HEK293 (cell line): ENCODE measurements around the gene XG.
"Not testable (repeated sequence)": the region's sequence is repeated elsewhere in the genome, so short reads cannot be mapped to it uniquely, and the experiment has no call there.

Source experiments
- CTCF ChIA-PET: fragments of 350-600 bp; formaldehyde crosslinking; extraction: SDS; loops from one replicate; lab custom pipeline; 2021; ENCODE audit warnings: antibody characterized with exemption; lab: Yijun Ruan, JAX
- POLR2A ChIA-PET: fragments of 300-600 bp; formaldehyde crosslinking; extraction: SDS; loops from one replicate; lab custom pipeline; 2020; ENCODE audit warnings: antibody characterized with exemption, inconsistent platforms; lab: Yijun Ruan, JAX
- H3K27ac ChIP-seq: fragments of 200-500 bp; sonication (Bioruptor generic); 2 replicates; pipeline ENCODE4 v1.5.1; 2014; ENCODE audit warnings: low read depth, low read length, control low read depth, inconsistent platforms; ENCODE audit errors: extremely low read depth
- H3K36me3 ChIP-seq, 2 experiments: fragments of 200-500 bp in 1 of 2; sonication (Bioruptor generic) in 1 of 2; 1 replicate in 1 of 2; 2 replicates in 1 of 2; pipeline ENCODE4 v1.5.1; 2014 to 2017; ENCODE audit warnings: inconsistent platforms in 2 of 2, low read length in 2 of 2; ENCODE audit not compliant: control insufficient read depth in 2 of 2, insufficient read depth in 1 of 2
- H3K4me1 ChIP-seq: fragments of 200-500 bp; sonication (Bioruptor generic); 2 replicates; pipeline ENCODE4 v1.5.1; 2014; ENCODE audit warnings: mild to moderate bottlenecking, low read length, inconsistent platforms; ENCODE audit not compliant: control insufficient read depth, insufficient read depth
- H3K4me3 ChIP-seq: 2 replicates; pipeline ENCODE4 v1.5.1; 2011; ENCODE audit warnings: low read depth, mild to moderate bottlenecking, control low read depth, low read length, moderate library complexity
- H3K9me3 ChIP-seq: fragments of 200-500 bp; sonication (Bioruptor generic); 2 replicates; pipeline ENCODE4 v1.5.1; 2014; ENCODE audit warnings: low read depth, low read length, inconsistent platforms; ENCODE audit not compliant: control insufficient read depth, insufficient read depth
- EGR2 ChIP-seq: fragments of 450-650 bp; formaldehyde crosslinking; IDR thresholded peaks from 2 replicates; pipeline ENCODE4 v1.5.1; 2016; ENCODE audit warnings: low read depth, missing biosample characterization, missing genetic modification characterization
- ELK4 ChIP-seq: IDR thresholded peaks from 2 replicates; pipeline ENCODE4 v1.6.1; 2011; ENCODE audit warnings: mild to moderate bottlenecking, low read depth, low read length, borderline replicate concordance
- GFI1B ChIP-seq: fragments of 450-650 bp; formaldehyde crosslinking; IDR thresholded peaks from 2 replicates; pipeline ENCODE4 v1.5.1; 2016; ENCODE audit warnings: missing biosample characterization, missing genetic modification characterization
- PRDM10 ChIP-seq: fragments of 450-650 bp; formaldehyde crosslinking; IDR thresholded peaks from 2 replicates; pipeline ENCODE4 v1.5.1; 2016; ENCODE audit warnings: missing biosample characterization, missing genetic modification characterization
- SP7 ChIP-seq: fragments of 450-650 bp; formaldehyde crosslinking; IDR thresholded peaks from 2 replicates; pipeline ENCODE4 v1.5.1; 2016; ENCODE audit warnings: missing biosample characterization, missing genetic modification characterization
- ZBTB17 ChIP-seq: fragments of 450-650 bp; formaldehyde crosslinking; IDR thresholded peaks from 2 replicates; pipeline ENCODE4 v1.5.1; 2016; ENCODE audit warnings: missing biosample characterization, missing genetic modification characterization
- ZBTB6 ChIP-seq: fragments of 450-650 bp; formaldehyde crosslinking; IDR thresholded peaks from 2 replicates; pipeline ENCODE4 v1.5.1; 2017; ENCODE audit warnings: missing biosample characterization, missing genetic modification characterization
- ZNF10 ChIP-seq: fragments of 450-650 bp; formaldehyde crosslinking; IDR thresholded peaks from 2 replicates; pipeline ENCODE4 v1.5.1; 2017; ENCODE audit warnings: missing biosample characterization, missing genetic modification characterization
- ZNF140 ChIP-seq: fragments of 450-650 bp; formaldehyde crosslinking; IDR thresholded peaks from 2 replicates; pipeline ENCODE4 v1.5.1; 2016; ENCODE audit warnings: missing biosample characterization, missing genetic modification characterization
- ZNF16 ChIP-seq: fragments of 450-650 bp; formaldehyde crosslinking; IDR thresholded peaks from 2 replicates; pipeline ENCODE4 v1.5.1; 2016; ENCODE audit warnings: low read depth, missing biosample characterization, missing genetic modification characterization
- ZNF354C ChIP-seq: fragments of 450-650 bp; formaldehyde crosslinking; IDR thresholded peaks from 2 replicates; pipeline ENCODE4 v1.5.1; 2016; ENCODE audit warnings: missing biosample characterization, missing genetic modification characterization, low read depth, borderline replicate concordance
- ZNF37A ChIP-seq: fragments of 450-650 bp; IDR thresholded peaks from 2 replicates; pipeline ENCODE4 v1.5.1; 2018; ENCODE audit warnings: missing biosample characterization, missing genetic modification characterization
- ZNF501 ChIP-seq: fragments of 450-650 bp; formaldehyde crosslinking; IDR thresholded peaks from 2 replicates; pipeline ENCODE4 v1.5.1; 2016; ENCODE audit warnings: missing biosample characterization, missing genetic modification characterization
- ZNF510 ChIP-seq: fragments of 450-650 bp; formaldehyde crosslinking; IDR thresholded peaks from 2 replicates; pipeline ENCODE4 v1.5.1; 2018; ENCODE audit warnings: mild to moderate bottlenecking, missing genetic modification characterization, missing biosample characterization; ENCODE audit not compliant: insufficient replicate concordance
- ZNF514 ChIP-seq: fragments of 450-650 bp; formaldehyde crosslinking; IDR thresholded peaks from 2 replicates; pipeline ENCODE4 v1.5.1; 2016; ENCODE audit warnings: missing biosample characterization, missing genetic modification characterization
- ZNF76 ChIP-seq: fragments of 450-650 bp; formaldehyde crosslinking; IDR thresholded peaks from 2 replicates; pipeline ENCODE4; 2016; ENCODE audit warnings: low read depth, missing biosample characterization, missing genetic modification characterization, borderline replicate concordance
- ZNF791 ChIP-seq: fragments of 450-650 bp; formaldehyde crosslinking; IDR thresholded peaks from 2 replicates; pipeline ENCODE4 v1.5.1; 2016; ENCODE audit warnings: missing biosample characterization, missing genetic modification characterization

XG gene

GRCh38 chrX:2793752-2794151 is 41.9 kb downstream of the XG start (continued):
- no peak for TF ChIP-seq ZNF510
- TF ChIP-seq ZNF37A (tag by site-specific recombination) = no peak
- TF ChIP-seq GFI1B = no peak
- TF ChIP-seq ZNF76 = no peak
- no peak for TF ChIP-seq ZNF10 (tag by site-specific recombination)
- no peak for TF ChIP-seq SP7 (tag by site-specific recombination)
- TF ChIP-seq ELK4 = no peak
- TF ChIP-seq ZNF514 (tag by site-specific recombination) = no peak
- no peak for TF ChIP-seq ZNF791 (tag by site-specific recombination)

GRCh38 chrX:2794336-2794735 is 42.5 kb downstream of the XG start:
- Histone ChIP-seq H3K27ac (no peak overlapping the region), H3K4me3 (no peak overlapping the region), H3K9me3 (no peaks in the 10 kb centered on the region), H3K36me3 (no peaks in the 10 kb centered on the region), H3K4me1 (no peaks in the 10 kb centered on the region)
- ChIA-PET CTCF (no interaction called here), POLR2A (no interaction called here)
- TF ChIP-seq ZNF354C (tag by site-specific recombination) = no peak
- peak; percentile 40; the same call in 1 of the 2 replicates for TF ChIP-seq EGR2 (tag by site-specific recombination)

- H3K27ac ChIP-seq, H3K4me3 ChIP-seq, H3K9me3 ChIP-seq, H3K36me3 ChIP-seq, H3K4me1 ChIP-seq, CTCF ChIA-PET, POLR2A ChIA-PET: not testable (repeated sequence)
Measured at GRCh38 chrX:2796808-2797207, 45.0 kb downstream of the XG start.

- no peak overlapping the region for H3K27ac ChIP-seq
- no peaks in the 10 kb centered on the region for H3K9me3 ChIP-seq
- no peaks in the 10 kb centered on the region for H3K4me1 ChIP-seq
- CTCF ChIA-PET = no interaction called here
- no peak overlapping the region for H3K4me3 ChIP-seq
- POLR2A ChIA-PET = no interaction called here
- no peaks in the 10 kb centered on the region for H3K36me3 ChIP-seq
- TF ChIP-seq PRDM10 (tag by site-specific recombination) = no peak
- TF ChIP-seq ZBTB17 (tag by site-specific recombination) = no peak
- no peak for TF ChIP-seq ZNF501 (tag by site-specific recombination)
- TF ChIP-seq ZNF16 (tag by site-specific recombination) = no peak
- no peak for TF ChIP-seq ZNF140 (tag by site-specific recombination)
- no peak for TF ChIP-seq ZBTB6 (tag by site-specific recombination)
- TF ChIP-seq ZNF514 (tag by site-specific recombination) = no peak
Measured at GRCh38 chrX:2799369-2799768, 47.5 kb downstream of the XG start.

- H3K36me3 ChIP-seq, H3K4me3 ChIP-seq, H3K27ac ChIP-seq, H3K4me1 ChIP-seq, H3K9me3 ChIP-seq, CTCF ChIA-PET, POLR2A ChIA-PET: not testable (repeated sequence)
Measured at GRCh38 chrX:2799980-2800379, 48.1 kb downstream of the XG start.
